Measurements from ENCODE around the gene LUZP2.

- TF ChIP-seq RBFOX2 (IDR thresholded peaks at IDR 0.05; ENCODE audit: low read depth, low read length) (no peak), POLR2AphosphoS2 (IDR thresholded peaks at IDR 0.05; ENCODE audit: low read length) (no peak), RFX5 (IDR thresholded peaks at IDR 0.05; ENCODE audit: low read depth, low read length) (no peak), SOX6 (IDR thresholded peaks at IDR 0.05) (no peak), POLR2AphosphoS5 (IDR thresholded peaks at IDR 0.05; ENCODE audit: control insufficient read depth, insufficient read depth, low read depth, low read length) (no peak), HMG20A (CRISPR knock-in tag; conservative IDR thresholded peaks at IDR 0.05) (no peak), TEAD1 (CRISPR knock-in tag; IDR thresholded peaks at IDR 0.05) (no peak), ZNF830 (CRISPR knock-in tag; IDR thresholded peaks at IDR 0.05) (no peak), TSHZ1 (CRISPR knock-in tag; IDR thresholded peaks at IDR 0.05) (no peak), EP300 (IDR thresholded peaks at IDR 0.05; ENCODE audit: low read length) (no peak), ZEB2 (IDR thresholded peaks at IDR 0.05) (no peak)
Measured at GRCh38 chr11:24594401-24594800, 97.5 kb downstream of the LUZP2 start.
